COR-L47 (cell line): ENCODE results near the gene SSR2.

Experiments
- DNase-seq: peaks from one replicate; lab custom pipeline; 2025; lab: John Stamatoyannopoulos, UW

SSR2 gene

DNA sequence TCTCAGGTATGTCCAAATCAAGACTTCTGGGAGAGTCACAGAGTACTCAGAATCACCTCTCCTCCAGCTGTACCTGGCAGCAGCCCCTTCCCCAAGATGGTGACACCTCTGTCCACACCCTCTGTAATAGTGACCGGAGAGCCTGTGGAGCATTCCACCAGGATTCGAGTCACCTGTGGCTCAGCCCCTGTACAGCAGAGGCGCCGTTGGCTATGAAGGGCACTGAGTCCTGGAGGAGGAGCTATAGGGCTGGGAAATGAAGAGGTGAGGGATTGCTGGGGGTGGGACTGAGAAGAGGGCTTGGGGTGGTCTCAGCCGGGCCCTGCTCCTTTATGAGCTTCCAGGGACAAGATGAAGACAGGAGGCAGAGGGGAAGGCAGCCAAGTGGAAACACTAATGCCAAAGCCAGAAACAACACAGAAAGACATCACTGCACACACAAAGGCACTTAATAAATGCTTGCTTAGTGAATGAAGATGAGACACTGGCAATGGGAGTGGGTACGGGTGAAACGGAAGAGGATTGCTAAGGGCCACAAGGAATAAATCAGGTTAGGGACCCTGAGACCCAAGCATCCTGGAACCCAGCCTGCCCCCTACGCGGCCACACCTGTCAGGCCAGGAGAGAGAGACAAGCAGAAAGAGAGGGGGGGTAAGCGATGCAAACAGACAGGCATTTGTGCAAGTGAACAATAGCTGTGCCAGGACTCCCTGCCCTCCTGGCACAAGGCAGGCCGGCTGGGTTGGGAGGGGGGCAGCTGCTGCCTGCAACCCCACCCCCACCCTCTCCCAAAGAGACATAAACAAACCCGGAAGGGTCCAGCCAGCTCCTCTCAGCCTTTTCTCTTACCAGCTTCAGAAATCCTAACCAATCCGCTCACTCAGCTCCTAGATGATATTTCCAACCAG, 46.3 kb downstream of the SSR2 start:
- peak; percentile 75 for DNase-seq

DNA sequence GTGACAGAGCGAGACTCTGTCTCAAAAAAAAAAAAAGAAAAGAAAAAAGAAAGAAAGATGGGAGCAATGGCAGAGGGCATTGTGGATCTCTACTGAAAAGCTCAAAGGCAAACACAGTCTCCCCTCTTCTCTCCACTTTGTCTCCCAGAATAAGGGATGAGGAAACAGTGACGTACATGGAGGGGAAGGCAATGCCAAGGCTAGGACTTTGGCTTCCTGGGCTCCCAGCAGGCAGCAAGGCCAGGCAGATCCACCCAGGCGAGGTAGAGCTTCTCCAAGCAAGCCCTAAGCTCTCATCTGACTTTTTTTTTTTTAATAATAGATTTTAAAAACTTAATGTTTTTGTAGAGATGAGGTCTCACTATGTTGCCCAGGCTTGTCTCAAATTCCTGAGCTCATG, 47.0 kb downstream of the SSR2 start:
- DNase-seq, result no peak

DNA sequence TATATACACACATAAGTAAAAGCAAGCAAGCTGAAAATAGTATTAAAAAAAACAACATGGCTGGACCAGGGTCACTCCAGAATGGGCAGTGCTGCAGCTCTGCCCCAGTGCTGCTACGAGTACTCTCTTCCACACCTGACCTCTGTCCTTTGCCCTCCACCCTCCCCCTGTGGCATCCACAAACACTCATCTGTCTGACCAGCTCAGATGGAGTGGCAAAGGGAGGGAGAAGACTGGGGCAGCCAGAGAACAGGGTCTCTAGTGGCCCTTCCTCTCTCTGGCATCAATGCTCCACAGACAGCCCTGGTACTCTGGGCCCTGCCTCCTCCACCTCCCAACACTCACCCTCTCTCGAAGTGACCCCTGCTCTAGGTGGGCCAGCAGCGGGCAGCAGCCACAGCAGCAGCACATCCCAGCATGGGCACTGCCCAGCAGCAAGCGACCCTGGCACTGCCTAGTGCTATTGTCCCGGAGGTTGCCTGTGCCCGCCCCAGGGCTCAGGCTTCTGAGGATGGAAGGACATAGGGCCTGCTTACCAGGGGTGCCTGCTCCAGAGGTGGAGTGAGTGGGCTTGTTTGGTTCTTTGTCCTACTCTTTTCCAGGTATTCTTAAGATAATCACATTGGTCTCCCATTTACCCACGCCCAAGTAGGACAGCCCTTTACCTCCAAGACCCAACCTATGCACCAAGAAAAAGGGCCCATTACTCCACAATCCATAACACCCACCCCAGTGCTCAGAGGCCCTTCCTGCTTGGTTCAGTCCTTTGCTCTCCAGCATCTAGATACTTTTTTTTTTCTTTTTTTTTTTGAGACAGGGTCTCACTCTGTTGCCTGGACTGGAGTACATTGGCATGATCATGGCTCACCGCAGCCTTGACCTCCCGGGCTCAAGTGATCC, 48.6 kb downstream of the SSR2 start:
- no peak for DNase-seq

DNA sequence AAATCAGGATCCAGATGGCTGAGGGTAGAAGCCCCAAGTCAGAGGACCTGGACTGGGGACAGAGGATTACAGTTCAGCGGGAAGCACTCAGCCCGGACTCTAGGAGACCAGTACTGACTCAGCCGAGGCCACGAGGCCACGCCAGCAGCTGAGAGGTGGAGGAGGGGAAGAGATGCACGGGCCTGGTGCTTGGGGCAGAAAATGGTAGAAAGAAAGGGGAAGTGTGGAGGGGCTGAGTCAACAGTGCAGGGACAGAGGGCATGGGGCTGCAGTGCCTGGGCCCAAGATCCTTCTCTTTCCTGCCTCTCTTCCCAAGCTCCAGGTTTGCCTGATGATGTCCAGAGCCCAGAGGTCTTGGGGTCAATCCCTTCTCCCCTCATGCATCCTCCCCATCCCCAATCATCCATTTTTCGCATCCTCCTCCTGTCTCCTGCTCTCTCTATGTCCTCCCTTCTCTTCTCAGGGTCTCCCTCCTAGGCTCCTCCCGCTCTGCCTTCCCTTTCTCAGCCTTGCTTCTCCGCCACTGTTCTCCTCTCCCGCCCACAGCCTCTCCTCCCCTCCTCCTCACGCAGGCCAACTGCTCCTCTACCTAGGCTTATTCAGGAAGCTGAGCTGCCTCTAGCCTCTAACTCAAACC, 50.1 kb downstream of the SSR2 start:
- DNase-seq, result no peak

DNA sequence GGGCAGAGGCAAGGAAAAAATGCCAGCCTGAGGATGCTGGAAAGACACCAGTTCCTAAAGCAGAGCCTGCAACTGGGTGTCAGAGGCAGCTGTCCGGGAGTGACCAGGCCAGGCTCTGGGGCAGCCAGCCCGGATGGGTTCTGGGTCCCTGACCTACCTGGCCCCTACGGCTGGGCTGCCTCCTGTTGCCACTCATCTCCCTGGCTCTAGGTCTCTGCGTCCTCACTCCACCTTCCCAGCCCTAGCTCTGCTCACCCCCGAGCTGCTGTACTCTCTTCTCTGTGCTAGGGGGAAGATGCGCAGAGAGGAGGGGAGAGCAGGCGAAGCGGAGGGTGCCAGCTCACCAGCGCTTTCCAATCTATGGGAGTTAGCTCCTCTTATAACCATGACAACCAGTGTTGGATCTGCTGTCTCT, 51.4 kb downstream of the SSR2 start:
- no peak for DNase-seq

DNA sequence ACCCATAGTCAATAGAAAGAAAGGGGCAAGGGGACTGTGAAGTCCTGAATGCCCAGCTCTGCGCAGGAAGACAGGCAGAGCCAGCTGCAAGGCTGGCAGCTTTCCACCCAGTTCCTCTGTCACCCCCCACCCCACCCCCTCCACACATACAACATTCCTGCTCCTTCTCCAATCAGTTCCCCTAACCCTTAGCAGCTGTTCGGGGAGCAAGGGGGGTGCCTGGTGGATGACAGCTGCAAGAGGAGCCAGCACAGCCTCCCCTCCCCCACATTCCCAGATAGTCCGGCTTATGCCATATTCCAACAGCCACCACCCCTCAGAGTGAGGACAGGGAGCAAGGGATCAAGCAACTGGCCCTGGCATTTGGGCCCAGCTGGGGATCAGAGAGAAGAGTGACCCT, 52.1 kb downstream of the SSR2 start:
- DNase-seq, result no peak

DNA sequence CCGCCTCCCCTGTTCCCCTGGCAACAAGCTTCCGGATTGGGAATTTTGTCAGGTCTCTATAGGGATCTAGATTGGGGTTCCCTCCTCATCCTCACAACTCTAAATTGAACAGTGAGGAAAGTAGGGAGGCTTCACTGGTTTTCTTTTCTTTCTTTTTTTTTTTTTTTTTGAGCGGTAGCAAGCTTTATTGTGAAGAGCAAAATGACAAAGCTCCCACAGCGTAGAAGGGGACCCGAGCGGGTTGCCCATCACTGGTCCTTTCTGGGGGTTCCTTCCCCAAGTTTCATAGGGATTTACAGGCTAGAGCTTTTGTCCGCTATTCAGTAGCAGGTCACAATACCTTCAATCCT, 52.7 kb downstream of the SSR2 start:
- no peak for DNase-seq

DNA sequence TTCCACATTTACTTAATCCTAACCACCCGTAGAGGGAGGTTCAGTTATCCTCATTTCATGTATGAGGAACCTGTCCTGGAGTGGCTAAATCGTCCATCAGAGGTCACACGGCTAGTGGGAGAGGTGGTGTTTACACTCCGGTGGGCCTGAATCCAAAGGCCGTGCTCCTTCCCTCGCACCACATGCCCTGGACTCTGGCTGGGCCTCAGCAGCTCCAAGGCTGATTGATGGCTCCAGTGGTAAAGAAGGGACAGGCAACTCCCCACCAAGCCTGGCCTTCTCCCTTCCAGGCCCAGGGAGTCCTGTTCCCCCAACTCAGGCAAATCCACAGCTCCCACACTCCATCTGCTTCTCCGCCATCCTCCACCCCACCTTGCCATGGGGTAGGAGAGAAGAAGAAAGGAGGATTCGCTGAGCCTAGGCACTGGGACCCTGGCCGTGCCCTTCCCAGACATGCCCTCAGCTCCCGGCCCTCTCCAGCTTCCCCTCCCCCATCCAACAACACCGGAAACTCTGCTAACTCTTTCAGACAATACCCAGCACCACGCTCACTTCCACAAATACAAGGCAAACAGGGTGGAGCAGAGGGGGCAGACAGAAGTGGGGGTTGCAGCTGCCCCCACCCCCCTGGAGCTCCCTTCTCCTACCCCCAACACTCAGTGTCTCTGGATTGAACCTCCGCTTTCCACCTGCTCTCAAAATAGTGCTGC, 53.3 kb downstream of the SSR2 start:
- no peak for DNase-seq

DNA sequence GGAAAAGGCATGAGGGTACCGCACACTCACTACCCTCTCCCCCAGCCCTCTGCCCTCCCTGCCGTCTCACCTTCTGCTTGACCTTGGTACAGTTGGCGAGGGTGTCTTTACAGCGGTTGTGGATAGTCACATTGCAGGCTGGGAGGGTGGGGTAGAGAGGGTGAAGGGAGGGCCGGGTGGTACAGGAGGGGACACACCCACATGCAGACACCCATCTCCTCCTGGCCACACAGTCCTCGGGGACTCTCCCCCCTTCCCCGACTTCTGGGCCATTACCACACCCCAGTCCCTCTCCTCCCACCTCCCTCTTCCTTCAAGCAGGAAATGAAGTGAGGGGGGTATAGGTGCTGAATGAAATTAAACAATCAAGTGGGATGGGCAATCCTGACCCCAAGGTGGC, 54.0 kb downstream of the SSR2 start:
- no peak for DNase-seq

DNA sequence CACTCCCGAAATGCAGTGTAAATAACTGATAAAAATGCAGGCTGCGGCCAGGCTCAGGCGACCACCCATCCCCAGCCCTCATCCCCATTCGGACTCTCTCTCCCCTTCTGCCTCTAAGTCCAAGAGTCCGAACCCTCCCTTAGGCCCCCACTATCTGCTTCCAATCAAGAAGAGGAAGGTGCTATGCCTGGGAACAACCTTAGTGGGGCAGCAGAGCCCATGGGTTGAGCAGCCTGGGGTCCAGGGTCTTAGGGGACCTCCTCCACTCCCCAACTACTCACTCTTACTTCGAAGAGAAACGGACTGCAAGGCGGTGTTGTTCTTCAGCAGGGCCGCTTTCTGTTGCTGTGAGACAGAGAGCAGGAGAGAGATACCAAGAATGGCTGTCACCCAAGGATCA, 54.6 kb downstream of the SSR2 start:
- no peak for DNase-seq

DNA sequence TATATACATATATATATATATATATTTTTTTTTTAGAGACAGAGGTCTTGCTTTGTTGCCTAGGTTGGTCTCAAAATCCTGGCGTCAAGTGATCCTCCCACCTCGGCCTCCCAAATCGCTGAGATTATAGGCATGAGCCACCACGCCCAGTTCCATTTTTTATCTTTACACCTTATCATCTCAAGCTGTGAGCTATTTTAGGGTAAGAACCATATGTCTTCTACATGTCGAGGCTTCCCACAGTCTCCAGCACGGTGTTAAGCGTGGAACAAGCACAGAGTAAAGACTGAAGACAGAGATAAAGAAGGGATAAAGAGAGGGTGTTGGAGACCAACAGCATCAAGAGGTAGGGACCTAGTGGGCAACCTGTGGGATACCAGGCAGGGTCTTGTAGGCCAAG, 56.6 kb downstream of the SSR2 start:
- no peak for DNase-seq

DNA sequence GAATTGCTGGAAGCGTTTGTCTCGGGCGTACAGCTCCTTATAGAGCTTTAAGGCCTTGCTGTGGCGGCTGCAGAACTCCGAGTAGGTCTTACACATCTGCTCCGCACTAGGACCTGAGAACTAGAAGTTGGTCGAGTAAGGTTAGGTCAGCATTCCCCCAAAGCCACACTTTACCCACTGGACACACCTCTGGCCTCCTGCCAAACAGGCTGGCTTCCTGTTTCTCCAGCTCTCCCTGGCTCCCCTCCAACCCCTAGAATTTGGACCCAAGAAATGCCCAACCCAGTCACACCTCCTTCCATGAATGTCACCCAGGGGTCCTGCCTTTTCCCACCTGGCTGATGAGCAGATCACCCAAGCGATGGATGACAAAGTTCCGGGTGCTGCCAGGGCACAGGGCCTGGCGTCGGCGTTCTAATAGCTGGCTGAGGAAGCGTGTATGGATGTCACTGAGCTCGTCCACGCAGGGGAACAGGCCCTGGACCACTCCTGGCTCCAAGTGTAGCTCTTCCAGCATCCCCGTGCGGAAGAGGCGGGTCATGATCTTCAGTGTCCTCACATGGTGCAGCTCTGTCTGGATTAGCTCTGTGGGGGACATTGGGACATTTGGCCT, 58.0 kb downstream of the SSR2 start:
- DNase-seq, result no peak

DNA sequence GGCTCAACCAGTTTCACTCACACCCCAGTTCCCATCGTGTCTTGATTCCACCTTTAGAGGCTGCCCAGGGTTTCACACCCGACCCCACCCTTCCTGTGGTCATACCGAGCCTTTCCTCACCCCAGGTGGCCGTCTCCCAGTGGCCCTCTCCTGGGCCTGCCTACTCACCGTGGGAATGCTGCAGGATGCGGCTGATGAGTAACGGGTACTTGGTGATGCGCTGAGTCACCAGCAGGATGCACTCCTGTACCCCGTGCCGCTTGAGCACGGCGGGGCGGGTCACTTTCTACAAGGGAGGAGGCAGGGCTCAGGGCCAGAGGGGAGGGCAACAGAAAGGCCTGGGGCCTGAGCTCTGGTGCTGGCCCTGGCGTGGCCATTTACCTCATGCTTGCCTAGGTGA, 58.8 kb downstream of the SSR2 start:
- no peak for DNase-seq

DNA sequence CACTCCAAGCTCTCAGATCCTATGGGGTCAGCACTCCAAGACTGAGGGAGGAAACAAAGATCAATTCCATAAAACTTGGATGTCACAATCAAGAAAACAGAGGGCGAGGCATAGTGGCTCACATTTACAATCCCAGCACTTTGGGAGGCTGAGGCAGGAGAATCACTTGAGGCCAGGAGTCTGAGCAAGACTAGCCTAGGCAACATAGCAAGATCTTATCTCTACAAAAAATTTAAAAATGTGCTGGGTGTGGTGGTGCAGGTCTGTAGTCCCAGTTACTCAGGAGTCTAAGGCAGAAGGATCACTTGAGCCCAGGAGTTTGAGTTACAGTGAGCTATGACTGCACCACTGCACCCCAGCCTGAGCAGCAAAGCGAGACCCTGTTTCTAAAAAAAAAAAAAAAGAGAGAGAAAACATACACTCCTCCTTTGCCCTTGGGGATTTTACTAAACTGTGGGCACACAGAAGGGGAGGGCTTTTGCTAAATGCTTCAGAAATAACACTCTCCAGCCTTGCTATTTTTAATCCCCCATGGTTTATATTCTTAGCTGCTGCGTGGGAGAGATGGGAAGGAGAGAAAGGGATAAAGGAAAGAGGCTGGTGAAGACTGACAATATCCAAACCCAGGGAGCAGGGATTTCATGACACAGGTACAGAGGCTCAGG, 60.5 kb downstream of the SSR2 start:
- no peak for DNase-seq
